GM12878 (cell line): ENCODE results near the gene CCDC82.

Experiments
- CHD2 ChIP-seq: IDR thresholded peaks from 2 replicates; pipeline ENCODE4 v1.6.1; 2011; ENCODE audit warnings: low read depth, low read length, improper control_type of control experiment, borderline replicate concordance
- HDAC6 ChIP-seq: fragments of 200-600 bp; sonication (generic); IDR thresholded peaks from one replicate; pipeline ENCODE4 v1.8.0; 2017; ENCODE audit warnings: antibody characterized with exemption; ENCODE audit not compliant: unreplicated experiment
- RB1 ChIP-seq: fragments of 450-650 bp; formaldehyde crosslinking; IDR thresholded peaks from 2 replicates; pipeline ENCODE4 v1.6.1; 2017; ENCODE audit warnings: mild to moderate bottlenecking, borderline replicate concordance
- RFX5 ChIP-seq: IDR thresholded peaks from 2 replicates; pipeline ENCODE4 v1.6.1; 2011; ENCODE audit warnings: low read depth, low read length, improper control_type of control experiment
- STAT3 ChIP-seq: IDR thresholded peaks from 2 replicates; pipeline ENCODE4 v1.6.1; 2011; ENCODE audit warnings: low read depth, low read length, improper control_type of control experiment
- TF ChIP-seq, protein P1 (sequence below): fragments of 450-650 bp; IDR thresholded peaks from 2 replicates; pipeline ENCODE4 v1.6.1; 2016; ENCODE audit warnings: mild to moderate bottlenecking, moderate library complexity, borderline replicate concordance
- TF ChIP-seq, protein P2 (sequence below): IDR thresholded peaks from 2 replicates; pipeline ENCODE4 v1.6.1; 2012; ENCODE audit warnings: low read length, inconsistent platforms
- TF ChIP-seq, protein P3 (sequence below), 3 experiments: IDR thresholded peaks in 2 of 3; conservative IDR thresholded peaks in 1 of 3; 2 replicates each; pipeline ENCODE4 v1.5.1; 2011; ENCODE audit warnings: low read depth in 3 of 3, low read length in 3 of 3, mild to moderate bottlenecking in 3 of 3, control low read depth in 2 of 3, moderate library complexity in 2 of 3, inconsistent platforms in 1 of 3, mixed read lengths in 1 of 3; ENCODE audit not compliant: control insufficient read depth in 2 of 3, insufficient read depth in 1 of 3; ENCODE audit errors: extremely low read depth in 1 of 3
- TF ChIP-seq, protein P4 (sequence below): fragments of 450-650 bp; IDR thresholded peaks from 2 replicates; pipeline ENCODE4 v1.6.1; 2017; ENCODE audit warnings: antibody characterized with exemption, mild to moderate bottlenecking, moderate library complexity
- TF ChIP-seq, protein P5 (sequence below): IDR thresholded peaks from 2 replicates; pipeline ENCODE4 v1.6.1; 2012; ENCODE audit warnings: low read depth, low read length, improper control_type of control experiment

DNA sequence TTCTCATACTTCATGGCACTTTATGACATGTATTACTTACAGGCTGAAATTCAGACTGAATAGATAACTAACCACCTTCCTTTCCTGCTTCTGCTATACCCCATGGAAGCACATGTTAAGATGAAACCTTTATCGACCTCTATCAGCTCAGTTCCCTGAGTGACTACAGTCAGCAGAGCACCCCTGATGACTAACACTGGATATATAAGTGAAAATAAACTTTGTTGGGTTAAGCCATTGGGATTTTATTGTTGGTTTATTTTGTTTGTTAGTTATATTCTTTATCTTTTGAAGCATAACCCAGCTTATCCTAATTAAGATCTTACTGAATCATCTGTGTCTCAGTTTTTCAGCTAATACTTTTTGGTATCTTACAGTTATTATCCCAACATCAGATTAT, 23.7 kb downstream of the CCDC82 start:
- TF ChIP-seq RB1 (no peak), CHD2 (no peak), RFX5 (no peak), STAT3 (no peak), HDAC6 (no peak)
- TF ChIP-seq, protein P1, sequence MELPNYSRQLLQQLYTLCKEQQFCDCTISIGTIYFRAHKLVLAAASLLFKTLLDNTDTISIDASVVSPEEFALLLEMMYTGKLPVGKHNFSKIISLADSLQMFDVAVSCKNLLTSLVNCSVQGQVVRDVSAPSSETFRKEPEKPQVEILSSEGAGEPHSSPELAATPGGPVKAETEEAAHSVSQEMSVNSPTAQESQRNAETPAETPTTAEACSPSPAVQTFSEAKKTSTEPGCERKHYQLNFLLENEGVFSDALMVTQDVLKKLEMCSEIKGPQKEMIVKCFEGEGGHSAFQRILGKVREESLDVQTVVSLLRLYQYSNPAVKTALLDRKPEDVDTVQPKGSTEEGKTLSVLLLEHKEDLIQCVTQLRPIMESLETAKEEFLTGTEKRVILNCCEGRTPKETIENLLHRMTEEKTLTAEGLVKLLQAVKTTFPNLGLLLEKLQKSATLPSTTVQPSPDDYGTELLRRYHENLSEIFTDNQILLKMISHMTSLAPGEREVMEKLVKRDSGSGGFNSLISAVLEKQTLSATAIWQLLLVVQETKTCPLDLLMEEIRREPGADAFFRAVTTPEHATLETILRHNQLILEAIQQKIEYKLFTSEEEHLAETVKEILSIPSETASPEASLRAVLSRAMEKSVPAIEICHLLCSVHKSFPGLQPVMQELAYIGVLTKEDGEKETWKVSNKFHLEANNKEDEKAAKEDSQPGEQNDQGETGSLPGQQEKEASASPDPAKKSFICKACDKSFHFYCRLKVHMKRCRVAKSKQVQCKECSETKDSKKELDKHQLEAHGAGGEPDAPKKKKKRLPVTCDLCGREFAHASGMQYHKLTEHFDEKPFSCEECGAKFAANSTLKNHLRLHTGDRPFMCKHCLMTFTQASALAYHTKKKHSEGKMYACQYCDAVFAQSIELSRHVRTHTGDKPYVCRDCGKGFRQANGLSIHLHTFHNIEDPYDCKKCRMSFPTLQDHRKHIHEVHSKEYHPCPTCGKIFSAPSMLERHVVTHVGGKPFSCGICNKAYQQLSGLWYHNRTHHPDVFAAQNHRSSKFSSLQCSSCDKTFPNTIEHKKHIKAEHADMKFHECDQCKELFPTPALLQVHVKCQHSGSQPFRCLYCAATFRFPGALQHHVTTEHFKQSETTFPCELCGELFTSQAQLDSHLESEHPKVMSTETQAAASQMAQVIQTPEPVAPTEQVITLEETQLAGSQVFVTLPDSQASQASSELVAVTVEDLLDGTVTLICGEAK: no peak
- TF ChIP-seq, protein P2, sequence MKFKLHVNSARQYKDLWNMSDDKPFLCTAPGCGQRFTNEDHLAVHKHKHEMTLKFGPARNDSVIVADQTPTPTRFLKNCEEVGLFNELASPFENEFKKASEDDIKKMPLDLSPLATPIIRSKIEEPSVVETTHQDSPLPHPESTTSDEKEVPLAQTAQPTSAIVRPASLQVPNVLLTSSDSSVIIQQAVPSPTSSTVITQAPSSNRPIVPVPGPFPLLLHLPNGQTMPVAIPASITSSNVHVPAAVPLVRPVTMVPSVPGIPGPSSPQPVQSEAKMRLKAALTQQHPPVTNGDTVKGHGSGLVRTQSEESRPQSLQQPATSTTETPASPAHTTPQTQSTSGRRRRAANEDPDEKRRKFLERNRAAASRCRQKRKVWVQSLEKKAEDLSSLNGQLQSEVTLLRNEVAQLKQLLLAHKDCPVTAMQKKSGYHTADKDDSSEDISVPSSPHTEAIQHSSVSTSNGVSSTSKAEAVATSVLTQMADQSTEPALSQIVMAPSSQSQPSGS: no peak
- TF ChIP-seq, protein P3, sequence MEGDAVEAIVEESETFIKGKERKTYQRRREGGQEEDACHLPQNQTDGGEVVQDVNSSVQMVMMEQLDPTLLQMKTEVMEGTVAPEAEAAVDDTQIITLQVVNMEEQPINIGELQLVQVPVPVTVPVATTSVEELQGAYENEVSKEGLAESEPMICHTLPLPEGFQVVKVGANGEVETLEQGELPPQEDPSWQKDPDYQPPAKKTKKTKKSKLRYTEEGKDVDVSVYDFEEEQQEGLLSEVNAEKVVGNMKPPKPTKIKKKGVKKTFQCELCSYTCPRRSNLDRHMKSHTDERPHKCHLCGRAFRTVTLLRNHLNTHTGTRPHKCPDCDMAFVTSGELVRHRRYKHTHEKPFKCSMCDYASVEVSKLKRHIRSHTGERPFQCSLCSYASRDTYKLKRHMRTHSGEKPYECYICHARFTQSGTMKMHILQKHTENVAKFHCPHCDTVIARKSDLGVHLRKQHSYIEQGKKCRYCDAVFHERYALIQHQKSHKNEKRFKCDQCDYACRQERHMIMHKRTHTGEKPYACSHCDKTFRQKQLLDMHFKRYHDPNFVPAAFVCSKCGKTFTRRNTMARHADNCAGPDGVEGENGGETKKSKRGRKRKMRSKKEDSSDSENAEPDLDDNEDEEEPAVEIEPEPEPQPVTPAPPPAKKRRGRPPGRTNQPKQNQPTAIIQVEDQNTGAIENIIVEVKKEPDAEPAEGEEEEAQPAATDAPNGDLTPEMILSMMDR (IDR thresholded peaks at IDR 0.05 in 2 of 3, conservative IDR thresholded peaks at IDR 0.05 in 1 of 3; ENCODE audit: control insufficient read depth in 2 of 3, extremely low read depth in 1 of 3, insufficient read depth in 1 of 3, low read depth in 3 of 3, low read length in 3 of 3): no peak
- TF ChIP-seq, protein P4, sequence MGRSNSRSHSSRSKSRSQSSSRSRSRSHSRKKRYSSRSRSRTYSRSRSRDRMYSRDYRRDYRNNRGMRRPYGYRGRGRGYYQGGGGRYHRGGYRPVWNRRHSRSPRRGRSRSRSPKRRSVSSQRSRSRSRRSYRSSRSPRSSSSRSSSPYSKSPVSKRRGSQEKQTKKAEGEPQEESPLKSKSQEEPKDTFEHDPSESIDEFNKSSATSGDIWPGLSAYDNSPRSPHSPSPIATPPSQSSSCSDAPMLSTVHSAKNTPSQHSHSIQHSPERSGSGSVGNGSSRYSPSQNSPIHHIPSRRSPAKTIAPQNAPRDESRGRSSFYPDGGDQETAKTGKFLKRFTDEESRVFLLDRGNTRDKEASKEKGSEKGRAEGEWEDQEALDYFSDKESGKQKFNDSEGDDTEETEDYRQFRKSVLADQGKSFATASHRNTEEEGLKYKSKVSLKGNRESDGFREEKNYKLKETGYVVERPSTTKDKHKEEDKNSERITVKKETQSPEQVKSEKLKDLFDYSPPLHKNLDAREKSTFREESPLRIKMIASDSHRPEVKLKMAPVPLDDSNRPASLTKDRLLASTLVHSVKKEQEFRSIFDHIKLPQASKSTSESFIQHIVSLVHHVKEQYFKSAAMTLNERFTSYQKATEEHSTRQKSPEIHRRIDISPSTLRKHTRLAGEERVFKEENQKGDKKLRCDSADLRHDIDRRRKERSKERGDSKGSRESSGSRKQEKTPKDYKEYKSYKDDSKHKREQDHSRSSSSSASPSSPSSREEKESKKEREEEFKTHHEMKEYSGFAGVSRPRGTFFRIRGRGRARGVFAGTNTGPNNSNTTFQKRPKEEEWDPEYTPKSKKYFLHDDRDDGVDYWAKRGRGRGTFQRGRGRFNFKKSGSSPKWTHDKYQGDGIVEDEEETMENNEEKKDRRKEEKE: no peak
- TF ChIP-seq, protein P5, sequence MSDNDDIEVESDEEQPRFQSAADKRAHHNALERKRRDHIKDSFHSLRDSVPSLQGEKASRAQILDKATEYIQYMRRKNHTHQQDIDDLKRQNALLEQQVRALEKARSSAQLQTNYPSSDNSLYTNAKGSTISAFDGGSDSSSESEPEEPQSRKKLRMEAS: no peak
